BE2C (cell line): ENCODE measurements around the gene TTC34. TPM values are rescaled to one million over a fixed set of nuclear protein-coding genes. Genes with fewer than 3 reads are reported as not detected.

ENCODE experiments used
- DNase-seq: peaks from one replicate; pipeline ENCODE4 v3.0.0-alpha.2; 2020
- H3K27me3 ChIP-seq: fragments of 250-450 bp; sonication (Bioruptor Pico); 2 replicates; pipeline ENCODE4 v1.5.1; 2020; ENCODE audit warnings: mild to moderate bottlenecking
- H3K36me3 ChIP-seq: fragments of 250-450 bp; sonication (Bioruptor Pico); 2 replicates; pipeline ENCODE4 v1.5.1; 2020; ENCODE audit warnings: mild to moderate bottlenecking
- H3K4me1 ChIP-seq: fragments of 250-450 bp; sonication (Bioruptor Pico); 2 replicates; pipeline ENCODE4 v1.5.1; 2020
- H3K4me3 ChIP-seq: 2 replicates; pipeline ENCODE4 v1.5.1; 2011; ENCODE audit warnings: low read depth, low read length
- H3K9me3 ChIP-seq: fragments of 250-450 bp; sonication (Bioruptor Pico); 2 replicates; pipeline ENCODE4 v1.5.1; 2020
- CTCF ChIP-seq: IDR thresholded peaks from 2 replicates; pipeline ENCODE4 v1.5.1; 2012; ENCODE audit warnings: mild to moderate bottlenecking, low read depth, low read length
- polyA plus RNA-seq: library from polyadenylated mRNA; unstranded; fragments of >200 nt; gene quantifications from one replicate; pipeline ENCODE4 v1.2.1, GENCODE V29; 2012; ENCODE audit warnings: low read depth, missing spikeins; ENCODE audit not compliant: insufficient read length, insufficient read depth

TTC34 gene
- polyA plus RNA-seq, result 0.12 TPM

DNA sequence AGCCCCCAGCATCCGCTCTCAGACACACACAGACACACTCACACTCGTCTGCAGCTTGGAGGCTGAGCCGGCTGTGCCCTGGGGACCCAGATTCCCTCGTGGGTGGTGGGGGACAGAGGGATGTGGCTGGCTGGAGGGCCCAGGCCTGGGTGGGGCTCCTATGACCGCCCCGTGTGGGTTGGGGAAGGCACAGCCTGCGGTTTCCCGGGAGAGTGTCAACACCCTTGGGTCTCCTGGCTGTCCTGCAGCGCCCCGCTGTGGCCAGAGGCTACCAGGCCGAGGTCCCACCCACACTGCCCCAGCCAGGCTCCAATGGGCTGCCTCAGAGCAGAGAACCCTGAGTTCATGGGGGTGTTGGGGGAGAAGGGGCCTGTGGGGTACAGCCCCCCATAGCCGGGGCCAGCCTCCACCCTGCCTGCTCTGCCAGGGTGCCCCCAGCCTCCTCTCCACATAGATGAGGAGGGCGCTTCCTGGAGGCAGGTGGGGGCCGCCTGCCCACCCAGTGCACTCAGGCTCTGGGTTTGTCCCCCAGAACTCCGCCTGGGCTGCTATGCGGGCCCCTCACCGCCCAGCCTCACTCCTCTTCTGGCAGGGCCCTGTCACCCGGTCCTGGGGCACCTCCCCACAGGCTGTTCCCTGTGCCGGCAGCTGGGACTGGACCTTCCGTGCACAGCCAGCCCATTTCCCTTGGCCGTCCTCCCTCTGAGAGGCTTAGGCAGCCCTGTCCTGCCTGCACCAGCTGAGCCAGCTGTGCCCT, at the start of gene TTC34:
TTC34 (minus strand) TSS at position 159 of the 757 bp plus-strand sequence. CDS start 866 bp downstream, outside the sequence.
- no peaks in the 10 kb centered on the region for H3K4me1 ChIP-seq
- peak; percentile 54 for DNase-seq
- H3K4me3 ChIP-seq, result no peak within 1 kb of the TSS
- peak; percentile 48 for TF ChIP-seq CTCF
- peaks cover 15% of the 10 kb centered on the region for H3K27me3 ChIP-seq
- H3K9me3 ChIP-seq, result no peaks in the 10 kb centered on the region
- no peaks in the 10 kb centered on the region for H3K36me3 ChIP-seq

DNA sequence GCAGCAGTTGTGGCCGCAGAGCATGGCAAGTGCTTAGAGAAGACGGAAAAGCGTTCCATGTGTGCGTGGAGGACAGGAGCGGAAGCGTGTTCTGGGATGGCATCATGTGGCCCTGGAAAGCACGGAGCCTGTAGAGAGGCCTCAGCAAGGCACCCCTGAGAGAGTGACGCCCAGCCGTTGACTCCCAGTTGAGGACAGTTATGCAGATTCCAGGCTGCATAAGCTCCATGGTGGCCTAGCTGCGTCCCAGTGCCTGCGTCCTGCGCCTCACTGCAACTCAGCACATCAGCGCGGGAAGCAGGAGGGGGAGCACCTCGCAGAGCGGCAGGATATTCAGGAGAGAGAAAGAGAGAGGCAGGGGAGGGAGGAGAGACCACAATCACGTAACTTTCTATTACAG, 49.0 kb upstream of the TTC34 start:
- Histone ChIP-seq H3K27me3 (peaks cover 28% of the 10 kb centered on the region), H3K9me3 (no peaks in the 10 kb centered on the region), H3K4me1 (no peaks in the 10 kb centered on the region), H3K36me3 (no peaks in the 10 kb centered on the region), H3K4me3 (no peak overlapping the region)
- TF ChIP-seq CTCF, result no peak
- DNase-seq, result no peak

- no peak for DNase-seq
- TF ChIP-seq CTCF, result no peak
- Histone ChIP-seq H3K9me3 (no peaks in the 10 kb centered on the region), H3K4me3 (no peak overlapping the region), H3K4me1 (no peaks in the 10 kb centered on the region), H3K27me3 (peaks cover 11% of the 10 kb centered on the region), H3K36me3 (no peaks in the 10 kb centered on the region)
Observed at GRCh38 chr1:2848006-2848670, 46.6 kb upstream of the TTC34 start.

- Histone ChIP-seq H3K4me1 (no peaks in the 10 kb centered on the region), H3K4me3 (no peak overlapping the region), H3K36me3 (no peaks in the 10 kb centered on the region), H3K27me3 (peaks cover 11% of the 10 kb centered on the region), H3K9me3 (no peaks in the 10 kb centered on the region)
- TF ChIP-seq CTCF, result no peak
- DNase-seq, result no peak
Observed at GRCh38 chr1:2847086-2847985, 45.8 kb upstream of the TTC34 start.

GRCh38 chr1:2845869-2846268, 44.4 kb upstream of the TTC34 start:
- Histone ChIP-seq H3K36me3 (no peaks in the 10 kb centered on the region), H3K4me1 (no peaks in the 10 kb centered on the region), H3K9me3 (no peaks in the 10 kb centered on the region), H3K4me3 (no peak overlapping the region), H3K27me3 (peaks cover 11% of the 10 kb centered on the region)
- no peak for TF ChIP-seq CTCF
- DNase-seq, result no peak
